ENCODE data around the gene TMEM131. TPM values are rescaled to one million over a fixed set of nuclear protein-coding genes. Genes with fewer than 3 reads are reported as not detected.
"Not testable (repeated sequence)": the region's sequence is repeated elsewhere in the genome, so short reads cannot be mapped to it uniquely, and the experiment has no call there.

Gene TMEM131
- total and polyA plus RNA-seq, 10 of the 15 experiments (the other 5 are each of a cell fraction or from before 2014, with no cell fraction given) = 6.0 to 48.2 (median 23.2) TPM

DNA sequence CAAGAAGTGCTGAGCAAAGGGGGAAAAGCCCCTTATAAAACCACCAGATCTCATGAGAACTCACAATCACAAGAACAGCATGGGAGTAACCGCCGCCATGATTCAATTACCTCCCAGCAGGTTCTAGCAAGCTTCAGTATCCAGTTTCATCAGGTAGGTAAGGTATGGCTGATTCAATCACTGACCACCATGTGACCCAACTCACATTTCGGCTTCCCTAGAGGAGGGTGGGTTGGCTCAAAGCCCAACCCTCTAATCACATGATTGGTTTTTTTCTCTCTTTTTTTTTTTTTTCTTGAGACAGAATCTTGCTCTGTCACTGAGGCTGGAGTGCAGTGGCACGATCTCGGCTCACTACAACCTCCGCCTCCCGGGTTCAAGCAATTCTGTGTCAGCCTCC, 78.1 kb downstream of the TMEM131 start:
- SMC1A ChIA-PET (ENCODE audit: uncharacterized antibody, unreplicated experiment) = interaction anchor here (1.1 to 4.3 kb wide), 5 partner anchors 9 to 47 kb away, joined by 3 to 35 read pairs (median 8); no protein-coding TSS in a partner anchor
- ATAC-seq; H3K4me3 ChIP-seq; H3K27me3 ChIP-seq (replicated peaks in 1 of 2; ENCODE audit: control insufficient read depth in 2 of 2, insufficient read depth in 2 of 2, low read length in 1 of 2); H3K9ac ChIP-seq (ENCODE audit: control insufficient read depth, insufficient read depth, low read length); FAIRE-seq; DNase-seq (ENCODE audit: low read depth, low spot score); H3K4me2 ChIP-seq (ENCODE audit: control insufficient read depth, insufficient read depth); H3K36me3 ChIP-seq (ENCODE audit: control insufficient read depth in 2 of 2, insufficient read depth in 2 of 2, low read length in 1 of 2); BruUV-seq (replicated peaks); in situ Hi-C loops (cut with MboI); H2AFZ ChIP-seq (ENCODE audit: control insufficient read depth, low read depth, low read length); intact Hi-C loops (cut with micrococcal nuclease; ENCODE audit: unreplicated experiment); RAD21 ChIA-PET (ENCODE audit: unreplicated experiment); H3K27ac ChIP-seq (ENCODE audit: control insufficient read depth, insufficient read depth); POLR2A ChIA-PET; H4K20me1 ChIP-seq (ENCODE audit: control insufficient read depth, insufficient read depth): not testable (repeated sequence)
- WGBS (ENCODE audit: insufficient coverage, insufficient replicate concordance, low lambda C conversion rate, missing lambda C conversion rate) = over 99% methylated on average over 7 of the region's 7 CpGs
- peaks cover 19% of the 10 kb centered on the region for H3K9me3 ChIP-seq (replicated peaks; ENCODE audit: control insufficient read depth, insufficient read depth, low read length)
- peaks cover 24% of the 10 kb centered on the region for H3K79me2 ChIP-seq (ENCODE audit: control insufficient read depth, insufficient read depth, low read length)
- CTCF ChIA-PET = interaction anchor here (0.8 kb wide), 1 partner anchor 13 kb away, joined by 3 read pairs; no protein-coding TSS in a partner anchor
- H3K4me1 ChIP-seq (ENCODE audit: control insufficient read depth, insufficient read depth, low read length) = peaks cover 11% of the 10 kb centered on the region; the same call in 1 of the 2 replicates

DNA sequence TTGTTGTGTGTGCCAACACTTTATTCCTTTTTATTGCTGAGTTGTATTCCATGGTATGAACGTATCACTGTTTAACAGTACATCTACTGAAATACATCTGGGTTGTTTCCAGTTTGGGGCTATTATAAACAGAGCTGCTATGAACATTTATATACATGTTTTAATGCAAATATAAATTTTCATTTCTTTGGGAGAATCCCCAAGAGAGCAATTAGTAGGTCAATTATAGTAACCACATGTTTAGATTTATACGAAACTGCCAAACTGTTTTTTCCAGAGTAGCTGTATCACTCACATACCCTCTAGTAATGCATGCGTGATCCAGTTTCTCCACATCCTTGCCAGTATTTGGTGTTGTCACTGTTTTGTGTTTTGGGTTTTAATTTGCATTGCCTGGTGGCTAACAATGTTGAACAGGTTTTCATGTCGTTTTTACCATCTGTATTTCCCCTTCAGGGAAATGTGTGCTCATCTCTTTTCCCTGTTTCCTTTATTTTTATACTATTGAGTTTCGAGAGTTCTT, 81.0 kb downstream of the TMEM131 start:
- peak overlapping the region; percentile 34; the same call in 1 of the 2 replicates for H3K27ac ChIP-seq (ENCODE audit: control insufficient read depth, insufficient read depth)
- FAIRE-seq = no peak
- H3K4me1 ChIP-seq (ENCODE audit: control insufficient read depth, insufficient read depth, low read length) = peaks cover 35% of the 10 kb centered on the region
- H3K9me3 ChIP-seq (replicated peaks; ENCODE audit: control insufficient read depth, insufficient read depth, low read length) = peaks cover 9% of the 10 kb centered on the region
- ChIA-PET RAD21 (ENCODE audit: unreplicated experiment) (interaction anchor here (1.0 to 3.9 kb wide), 8 partner anchors 12 to 108 kb away, joined by 3 to 30 read pairs (median 4); no protein-coding TSS in a partner anchor), POLR2A (interaction anchor here (1.4 to 2.6 kb wide), 2 partner anchors 16 to 20 kb away, joined by 5 to 9 read pairs; no protein-coding TSS in a partner anchor), SMC1A (ENCODE audit: uncharacterized antibody, unreplicated experiment) (interaction anchor here (0.6 to 4.9 kb wide), 9 partner anchors 10 to 108 kb away, joined by 3 to 55 read pairs (median 4); no protein-coding TSS in a partner anchor), CTCF (interaction anchor here (1.0 to 1.1 kb wide), 2 partner anchors 13 to 39 kb away, joined by 3 read pairs; no protein-coding TSS in a partner anchor)
- 48% methylated on average over 5 of the region's 5 CpGs for WGBS (ENCODE audit: insufficient coverage, insufficient replicate concordance, low lambda C conversion rate, missing lambda C conversion rate)
- no peaks in the 10 kb centered on the region for H3K27me3 ChIP-seq (replicated peaks in 1 of 2; ENCODE audit: control insufficient read depth in 2 of 2, insufficient read depth in 2 of 2, low read length in 1 of 2)
- no TSS peak for BruUV-seq (replicated peaks)
- H3K4me2 ChIP-seq (ENCODE audit: control insufficient read depth, insufficient read depth) = no peak overlapping the region
- in situ Hi-C loops (cut with MboI) (no loop called here), intact Hi-C loops (cut with micrococcal nuclease; ENCODE audit: unreplicated experiment) (loop anchor here (2.0 kb wide), 1 partner anchor 14 kb away; no protein-coding TSS in a partner anchor)
- DNase-seq (ENCODE audit: low read depth, low spot score) = no peak
- TF ChIP-seq RUNX3 (IDR thresholded peaks at IDR 0.05; ENCODE audit: low read length) (peak; percentile 23; the same call in 1 of the 2 replicates), POLR2AphosphoS2 (IDR thresholded peaks at IDR 0.05; ENCODE audit: low read depth, low read length) (no peak), IKZF2 (IDR thresholded peaks at IDR 0.05) (peak in 1 of 2 experiments; percentile 16; a peak in 1 of 4 replicates), MEF2B (IDR thresholded peaks at IDR 0.05; ENCODE audit: partially characterized antibody, poor library complexity, severe bottlenecking) (peak; percentile 58), MTA2 (IDR thresholded peaks at IDR 0.05; ENCODE audit: low read depth) (peak; percentile 24; the same call in 1 of the 2 replicates)
- no peak overlapping the region for H2AFZ ChIP-seq (ENCODE audit: control insufficient read depth, low read depth, low read length)
- H3K79me2 ChIP-seq (ENCODE audit: control insufficient read depth, insufficient read depth, low read length) = peaks cover 35% of the 10 kb centered on the region
- no peak overlapping the region for H3K9ac ChIP-seq (ENCODE audit: control insufficient read depth, insufficient read depth, low read length)
- H4K20me1 ChIP-seq (ENCODE audit: control insufficient read depth, insufficient read depth) = no peaks in the 10 kb centered on the region
- no peak overlapping the region for H3K4me3 ChIP-seq
- ATAC-seq = 0 out of 3 replicates have a peak, but pooled peaks have one; percentile 7
- H3K36me3 ChIP-seq (ENCODE audit: control insufficient read depth in 2 of 2, insufficient read depth in 2 of 2, low read length in 1 of 2) = 0 out of 4 replicates have a peak, but pooled peaks cover 0 to 3% of the 10 kb centered on the region in 2 experiments

Measured in GM12878 (cell line).